ENCODE results near the gene PLPP3.

DNA sequence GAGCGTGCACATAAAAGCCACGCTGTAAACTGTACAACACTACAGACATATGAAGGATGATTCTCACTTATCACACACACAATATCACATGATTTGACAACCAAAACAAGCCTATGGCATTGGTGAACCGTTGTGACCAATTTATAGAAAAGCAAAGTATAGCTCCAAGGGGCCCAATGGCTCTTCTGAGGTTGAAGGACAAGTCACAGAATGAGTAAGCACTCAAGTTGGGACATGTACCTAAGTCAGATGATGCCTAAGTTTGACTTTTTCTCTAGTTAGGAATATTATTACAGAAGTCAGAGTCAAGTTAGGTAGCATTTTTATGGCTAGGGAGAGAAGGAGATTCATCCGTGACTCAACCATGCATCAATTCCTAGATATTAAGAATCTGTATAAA, 45.7 kb downstream of the PLPP3 start:
- TF ChIP-seq, protein P1, sequence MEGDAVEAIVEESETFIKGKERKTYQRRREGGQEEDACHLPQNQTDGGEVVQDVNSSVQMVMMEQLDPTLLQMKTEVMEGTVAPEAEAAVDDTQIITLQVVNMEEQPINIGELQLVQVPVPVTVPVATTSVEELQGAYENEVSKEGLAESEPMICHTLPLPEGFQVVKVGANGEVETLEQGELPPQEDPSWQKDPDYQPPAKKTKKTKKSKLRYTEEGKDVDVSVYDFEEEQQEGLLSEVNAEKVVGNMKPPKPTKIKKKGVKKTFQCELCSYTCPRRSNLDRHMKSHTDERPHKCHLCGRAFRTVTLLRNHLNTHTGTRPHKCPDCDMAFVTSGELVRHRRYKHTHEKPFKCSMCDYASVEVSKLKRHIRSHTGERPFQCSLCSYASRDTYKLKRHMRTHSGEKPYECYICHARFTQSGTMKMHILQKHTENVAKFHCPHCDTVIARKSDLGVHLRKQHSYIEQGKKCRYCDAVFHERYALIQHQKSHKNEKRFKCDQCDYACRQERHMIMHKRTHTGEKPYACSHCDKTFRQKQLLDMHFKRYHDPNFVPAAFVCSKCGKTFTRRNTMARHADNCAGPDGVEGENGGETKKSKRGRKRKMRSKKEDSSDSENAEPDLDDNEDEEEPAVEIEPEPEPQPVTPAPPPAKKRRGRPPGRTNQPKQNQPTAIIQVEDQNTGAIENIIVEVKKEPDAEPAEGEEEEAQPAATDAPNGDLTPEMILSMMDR (IDR thresholded peaks at IDR 0.05): no peak
- TF ChIP-seq POLR2A (IDR thresholded peaks at IDR 0.05): no peak

Measured in esophagus squamous epithelium (tissue), 4 donors.